Trophoblast cell (in vitro differentiated cells and primary cell): ENCODE results near the gene ST8SIA5.

Experiments used
- DNase-seq, 2 donors: peaks; one replicate each; pipeline ENCODE4 v3.0.0-alpha.2; 2016
- H2AFZ ChIP-seq: 2 replicates; pipeline ENCODE4 v1.6.1; 2013; ENCODE audit warnings: low read length, moderate library complexity, mild to moderate bottlenecking; ENCODE audit not compliant: insufficient read depth, poor library complexity
- H2AK5ac ChIP-seq: 2 replicates; pipeline ENCODE4 v1.6.1; 2013; ENCODE audit warnings: mild to moderate bottlenecking, low read length
- H2BK120ac ChIP-seq: 2 replicates; pipeline ENCODE4 v1.6.1; 2013; ENCODE audit warnings: low read length, mild to moderate bottlenecking, moderate library complexity; ENCODE audit not compliant: insufficient read depth, poor library complexity
- H2BK12ac ChIP-seq: 2 replicates; pipeline ENCODE4 v1.6.1; 2013; ENCODE audit warnings: mild to moderate bottlenecking, low read length, moderate library complexity
- H2BK5ac ChIP-seq: 2 replicates; pipeline ENCODE4 v1.6.1; 2013; ENCODE audit warnings: low read length, low read depth, moderate library complexity, mild to moderate bottlenecking; ENCODE audit not compliant: poor library complexity
- H3K14ac ChIP-seq: 2 replicates; pipeline ENCODE4 v1.6.1; 2013; ENCODE audit warnings: mild to moderate bottlenecking, low read length
- H3K18ac ChIP-seq: 2 replicates; pipeline ENCODE4 v1.6.1; 2013; ENCODE audit warnings: mild to moderate bottlenecking, low read length
- H3K23ac ChIP-seq: 2 replicates; pipeline ENCODE4 v1.6.1; 2013; ENCODE audit warnings: low read length
- H3K27ac ChIP-seq: 2 replicates; pipeline ENCODE4 v1.5.1; 2013; ENCODE audit warnings: low read depth, mild to moderate bottlenecking, inconsistent platforms, low read length, moderate library complexity
- H3K27me3 ChIP-seq: 2 replicates; pipeline ENCODE4 v1.6.1; 2013; ENCODE audit warnings: inconsistent platforms, mild to moderate bottlenecking, low read length, moderate library complexity; ENCODE audit not compliant: insufficient read depth
- H3K36me3 ChIP-seq, 2 experiments: 1 replicate in 1 of 2; 2 replicates in 1 of 2; pipeline ENCODE4 v1.6.1; 2013; ENCODE audit warnings: low read length in 2 of 2, mild to moderate bottlenecking in 2 of 2, moderate library complexity in 1 of 2; ENCODE audit not compliant: insufficient read depth in 2 of 2, control insufficient read depth in 1 of 2
- H3K4ac ChIP-seq: 2 replicates; pipeline ENCODE4 v1.6.1; 2013; ENCODE audit warnings: low read depth, mild to moderate bottlenecking, low read length, moderate library complexity
- H3K4me1 ChIP-seq, 2 experiments: 1 replicate in 1 of 2; 2 replicates in 1 of 2; pipeline ENCODE4 v1.6.1; 2013; ENCODE audit warnings: low read length in 2 of 2, mild to moderate bottlenecking in 2 of 2, moderate library complexity in 1 of 2; ENCODE audit not compliant: insufficient read depth in 2 of 2, control insufficient read depth in 1 of 2
- H3K4me2 ChIP-seq: 2 replicates; pipeline ENCODE4 v1.6.1; 2013; ENCODE audit warnings: inconsistent platforms, mild to moderate bottlenecking, low read length, moderate library complexity
- H3K4me3 ChIP-seq: 2 replicates; pipeline ENCODE4 v1.5.1; 2013; ENCODE audit warnings: mild to moderate bottlenecking, low read depth, low read length, inconsistent platforms
- H3K79me1 ChIP-seq: one replicate; pipeline ENCODE4 v1.6.1; 2013; ENCODE audit warnings: low read length
- H3K79me2 ChIP-seq: 2 replicates; pipeline ENCODE4 v1.6.1; 2013; ENCODE audit warnings: low read length, mild to moderate bottlenecking; ENCODE audit not compliant: control insufficient read depth, insufficient read depth, poor library complexity
- H3K9ac ChIP-seq: 2 replicates; pipeline ENCODE4 v1.6.1; 2013; ENCODE audit warnings: mild to moderate bottlenecking, low read length
- H3K9me3 ChIP-seq: 2 replicates; pipeline ENCODE4 v1.6.1; 2013; ENCODE audit warnings: low read depth, mild to moderate bottlenecking, control low read depth, inconsistent platforms, low read length; ENCODE audit not compliant: insufficient read depth
- H4K12ac ChIP-seq: 2 replicates; pipeline ENCODE4 v1.6.1; 2013; ENCODE audit warnings: low read depth, mild to moderate bottlenecking, low read length, moderate library complexity
- H4K8ac ChIP-seq: 2 replicates; pipeline ENCODE4 v1.6.1; 2013; ENCODE audit warnings: low read depth, mild to moderate bottlenecking, low read length, moderate library complexity
- H4K91ac ChIP-seq: one replicate; pipeline ENCODE4 v1.6.1; 2013; ENCODE audit warnings: low read depth, mild to moderate bottlenecking, low read length, moderate library complexity
- WGBS: extraction: QIAGEN DNeasy Blood & Tissue Kit; methylation state at CpG from one replicate; pipeline ENCODE4 v1.1.7; 2013; ENCODE audit warnings: missing lambda C conversion rate; ENCODE audit not compliant: insufficient read length, insufficient coverage; ENCODE audit errors: extremely low coverage; 5-methylcytosine and 5-hydroxymethylcytosine counted together

ST8SIA5 gene

DNA sequence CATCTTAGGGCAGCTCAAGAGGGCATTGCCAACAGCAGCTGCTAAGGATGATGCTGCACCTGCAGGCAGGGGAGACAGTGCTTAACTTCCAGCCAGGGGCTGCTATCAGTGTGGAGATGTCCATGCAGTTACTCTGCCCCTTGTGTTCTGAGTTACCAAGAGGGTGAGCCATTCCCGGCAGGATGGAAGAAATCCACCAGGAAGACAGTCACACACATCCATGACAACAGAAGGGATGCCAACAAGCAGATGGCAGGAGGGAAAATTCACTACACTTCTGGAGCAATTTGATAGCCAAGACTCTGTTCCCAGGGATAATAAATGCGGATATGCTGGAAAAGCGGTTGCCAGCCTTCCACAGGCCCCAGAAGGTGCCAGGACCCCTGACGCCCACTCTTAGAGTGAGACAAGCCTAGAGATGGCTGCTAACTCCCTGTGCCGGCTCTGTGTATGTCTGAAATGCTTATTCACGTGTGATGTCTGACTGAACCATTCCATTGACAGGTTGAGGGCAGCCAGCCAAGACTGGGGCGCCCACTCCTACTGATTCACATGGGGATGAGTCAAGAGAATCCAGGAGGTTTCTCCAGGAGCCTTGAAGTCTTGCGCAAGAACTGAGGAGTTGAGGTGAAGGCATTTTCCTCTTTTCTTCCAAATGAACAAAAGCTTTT is 124.3 kb downstream of the ST8SIA5 start:
- Histone ChIP-seq H3K23ac (no peak overlapping the region), H3K4me3 (peak overlapping the region; percentile 11), H2BK120ac (no peak overlapping the region), H3K27ac (no peak overlapping the region), H4K8ac (no peak overlapping the region), H3K36me3 (no peaks in the 10 kb centered on the region), H4K12ac (no peak overlapping the region), H2AFZ (no peak overlapping the region), H2BK12ac (no peak overlapping the region), H3K14ac (no peak overlapping the region), H4K91ac (no peak overlapping the region), H2AK5ac (no peak overlapping the region), H3K79me1 (no peaks in the 10 kb centered on the region), H3K4ac (no peak overlapping the region), H2BK5ac (no peak overlapping the region), H3K18ac (no peak overlapping the region), H3K9ac (no peak overlapping the region), H3K4me1 (no peaks in the 10 kb centered on the region), H3K9me3 (peaks cover 5% of the 10 kb centered on the region), H3K4me2 (no peak overlapping the region), H3K27me3 (no peaks in the 10 kb centered on the region), H3K79me2 (no peaks in the 10 kb centered on the region)
- no CpG with 5 or more reads among the region's 8 CpGs for WGBS
- DNase-seq: no peak

DNA sequence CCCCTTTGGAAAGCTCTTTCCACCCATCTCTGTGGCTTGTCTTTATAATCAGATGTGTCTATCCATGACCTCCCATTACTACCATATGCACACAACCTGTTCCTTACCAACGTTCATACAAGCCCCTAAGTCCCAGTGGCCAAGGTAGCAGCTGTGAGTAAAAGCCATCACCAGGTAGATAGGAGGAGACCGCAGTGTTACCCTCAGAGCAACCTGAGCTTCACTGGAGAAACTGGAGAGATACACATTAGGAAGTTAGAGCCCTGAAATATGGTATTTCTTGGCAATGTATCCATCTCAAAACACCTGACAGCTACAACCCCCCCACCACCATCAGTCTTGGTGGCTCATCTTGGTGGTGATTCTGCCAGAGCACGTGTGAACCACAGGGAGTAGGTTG is 125.9 kb downstream of the ST8SIA5 start:
- no peak overlapping the region for H2AK5ac ChIP-seq
- H3K4me3 ChIP-seq: no peak overlapping the region
- peaks cover 5% of the 10 kb centered on the region for H3K9me3 ChIP-seq
- H3K23ac ChIP-seq: no peak overlapping the region
- H2AFZ ChIP-seq: no peak overlapping the region
- no peak overlapping the region for H4K8ac ChIP-seq
- no peak overlapping the region for H3K4ac ChIP-seq
- H3K27me3 ChIP-seq: no peaks in the 10 kb centered on the region
- no peak overlapping the region for H3K9ac ChIP-seq
- H3K14ac ChIP-seq: no peak overlapping the region
- H3K18ac ChIP-seq: no peak overlapping the region
- no peaks in the 10 kb centered on the region for H3K4me1 ChIP-seq
- H2BK5ac ChIP-seq: no peak overlapping the region
- no peak overlapping the region for H2BK120ac ChIP-seq
- H3K79me2 ChIP-seq: no peaks in the 10 kb centered on the region
- no peak overlapping the region for H3K27ac ChIP-seq
- no peak overlapping the region for H4K91ac ChIP-seq
- no peaks in the 10 kb centered on the region for H3K36me3 ChIP-seq
- H3K4me2 ChIP-seq: no peak overlapping the region
- H2BK12ac ChIP-seq: no peak overlapping the region
- no CpG with 5 or more reads among the region's 3 CpGs for WGBS
- H3K79me1 ChIP-seq: no peaks in the 10 kb centered on the region
- H4K12ac ChIP-seq: no peak overlapping the region
- DNase-seq: no peak

DNA sequence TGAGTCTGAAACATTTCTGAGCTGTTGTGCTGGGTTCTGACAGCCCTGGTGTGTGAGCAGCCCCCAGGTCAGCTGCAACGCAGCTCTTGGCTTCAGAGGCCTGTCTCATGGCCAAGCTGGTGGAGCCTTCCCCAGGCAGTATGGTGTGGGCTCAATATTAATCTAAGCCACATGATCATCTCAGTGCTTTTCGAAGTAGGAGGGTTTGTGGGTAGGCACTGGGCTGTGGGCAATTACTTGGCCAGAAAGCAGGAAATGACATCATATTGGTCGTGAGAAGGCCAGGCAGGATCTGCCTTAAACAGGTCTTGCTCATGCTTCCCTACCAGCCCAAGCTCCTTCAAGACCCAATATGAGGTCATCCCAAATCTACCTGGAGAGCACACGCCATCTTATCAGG is 126.7 kb downstream of the ST8SIA5 start:
- Histone ChIP-seq H4K8ac (no peak overlapping the region), H2AFZ (no peak overlapping the region), H3K23ac (no peak overlapping the region), H3K9ac (no peak overlapping the region), H3K4me3 (no peak overlapping the region), H3K27ac (no peak overlapping the region), H2BK120ac (no peak overlapping the region), H3K79me1 (no peaks in the 10 kb centered on the region), H3K36me3 (no peaks in the 10 kb centered on the region), H3K14ac (no peak overlapping the region), H3K18ac (no peak overlapping the region), H4K91ac (no peak overlapping the region), H3K27me3 (no peaks in the 10 kb centered on the region), H3K9me3 (peaks cover 5% of the 10 kb centered on the region), H2BK12ac (no peak overlapping the region), H3K79me2 (no peaks in the 10 kb centered on the region), H2AK5ac (no peak overlapping the region), H3K4me2 (no peak overlapping the region), H4K12ac (no peak overlapping the region), H3K4me1 (no peaks in the 10 kb centered on the region), H2BK5ac (no peak overlapping the region), H3K4ac (no peak overlapping the region)
- no peak for DNase-seq
- WGBS: no CpG with 5 or more reads among the region's 4 CpGs

DNA sequence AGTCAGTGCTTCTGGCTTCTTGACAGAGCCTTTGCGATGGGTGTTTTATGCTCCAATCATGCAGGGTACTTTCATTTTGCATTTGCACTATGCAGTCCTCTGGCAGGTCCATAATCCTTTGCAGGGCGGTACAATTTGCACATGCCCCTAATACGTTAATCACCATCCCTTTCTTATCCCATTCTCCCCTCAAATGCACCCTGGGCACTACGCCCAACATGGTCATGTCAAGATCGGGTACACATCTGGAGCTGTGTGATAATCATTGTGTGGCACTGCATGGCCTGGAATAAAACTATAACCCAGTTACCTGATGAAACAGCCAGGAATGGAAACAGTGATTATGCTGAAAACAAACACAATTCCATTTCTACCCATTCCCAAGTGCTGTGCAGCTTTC is 127.5 kb downstream of the ST8SIA5 start:
- Histone ChIP-seq H3K23ac (no peak overlapping the region), H3K27ac (no peak overlapping the region), H3K4me2 (no peak overlapping the region), H3K4me1 (no peaks in the 10 kb centered on the region), H4K12ac (no peak overlapping the region), H3K18ac (no peak overlapping the region), H2AK5ac (no peak overlapping the region), H2BK12ac (no peak overlapping the region), H3K14ac (no peak overlapping the region), H3K9me3 (peaks cover 5% of the 10 kb centered on the region), H3K79me2 (no peaks in the 10 kb centered on the region), H4K8ac (no peak overlapping the region), H3K79me1 (no peaks in the 10 kb centered on the region), H3K4ac (no peak overlapping the region), H3K9ac (no peak overlapping the region), H2AFZ (no peak overlapping the region), H4K91ac (no peak overlapping the region), H2BK5ac (no peak overlapping the region), H3K36me3 (no peaks in the 10 kb centered on the region), H2BK120ac (no peak overlapping the region), H3K27me3 (no peaks in the 10 kb centered on the region), H3K4me3 (no peak overlapping the region)
- no CpG with 5 or more reads among the region's 5 CpGs for WGBS
- DNase-seq: no peak
